ENCODE measurements around the gene MRPL3. TPM values are rescaled to one million over a fixed set of nuclear protein-coding genes. Genes with fewer than 3 reads are reported as not detected.

The MRPL3 gene
- total RNA-seq, 2 donors from 2014 or later = 110 to 119 TPM

DNA sequence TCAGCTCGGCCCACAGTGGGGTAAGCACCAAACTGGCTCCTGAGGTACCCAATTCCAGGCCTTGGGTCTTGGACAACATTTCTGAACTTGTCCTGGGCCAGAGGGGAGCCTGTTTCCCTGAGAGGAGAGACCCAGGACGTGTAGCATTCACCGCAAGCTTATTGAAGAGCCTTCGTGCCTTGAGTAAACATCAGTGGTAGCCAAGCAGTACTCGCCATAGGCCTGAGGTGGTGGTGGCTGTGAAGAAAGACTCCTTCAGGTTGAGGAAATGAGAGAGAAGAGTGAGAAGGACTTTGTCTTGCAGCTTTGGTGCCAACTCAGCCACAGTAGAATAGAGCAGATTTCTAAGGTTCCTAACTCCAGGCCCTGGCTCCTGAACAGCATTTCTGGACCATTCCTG lies 71.0 kb downstream of the MRPL3 start:
- Mint-ChIP-seq H3K27ac (no peak overlapping the region), H3K9me3 (no peaks in the 10 kb centered on the region), H3K4me1 (peaks cover 4% of the 10 kb centered on the region), H3K27me3 (ENCODE audit: insufficient read depth) (no peaks in the 10 kb centered on the region), H3K4me3 (no peak overlapping the region), H3K36me3 (ENCODE audit: low read depth) (no peaks in the 10 kb centered on the region)
- no peak overlapping the region for H3K27ac ChIP-seq (ENCODE audit: low read depth, low read length)
- no peak for DNase-seq
- no peak overlapping the region for H3K9ac ChIP-seq (ENCODE audit: extremely low read depth, low read length, poor library complexity, severe bottlenecking)
- TF ChIP-seq, protein P1, sequence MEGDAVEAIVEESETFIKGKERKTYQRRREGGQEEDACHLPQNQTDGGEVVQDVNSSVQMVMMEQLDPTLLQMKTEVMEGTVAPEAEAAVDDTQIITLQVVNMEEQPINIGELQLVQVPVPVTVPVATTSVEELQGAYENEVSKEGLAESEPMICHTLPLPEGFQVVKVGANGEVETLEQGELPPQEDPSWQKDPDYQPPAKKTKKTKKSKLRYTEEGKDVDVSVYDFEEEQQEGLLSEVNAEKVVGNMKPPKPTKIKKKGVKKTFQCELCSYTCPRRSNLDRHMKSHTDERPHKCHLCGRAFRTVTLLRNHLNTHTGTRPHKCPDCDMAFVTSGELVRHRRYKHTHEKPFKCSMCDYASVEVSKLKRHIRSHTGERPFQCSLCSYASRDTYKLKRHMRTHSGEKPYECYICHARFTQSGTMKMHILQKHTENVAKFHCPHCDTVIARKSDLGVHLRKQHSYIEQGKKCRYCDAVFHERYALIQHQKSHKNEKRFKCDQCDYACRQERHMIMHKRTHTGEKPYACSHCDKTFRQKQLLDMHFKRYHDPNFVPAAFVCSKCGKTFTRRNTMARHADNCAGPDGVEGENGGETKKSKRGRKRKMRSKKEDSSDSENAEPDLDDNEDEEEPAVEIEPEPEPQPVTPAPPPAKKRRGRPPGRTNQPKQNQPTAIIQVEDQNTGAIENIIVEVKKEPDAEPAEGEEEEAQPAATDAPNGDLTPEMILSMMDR (conservative IDR thresholded peaks at IDR 0.05) = no peak
- H3K4me3 ChIP-seq (ENCODE audit: low read length) = no peak overlapping the region
- no peaks in the 10 kb centered on the region for H3K4me1 ChIP-seq (ENCODE audit: control insufficient read depth, insufficient read depth, low read length)
- H3K36me3 ChIP-seq (ENCODE audit: control insufficient read depth, insufficient read depth, low read length) = no peaks in the 10 kb centered on the region
- no peaks in the 10 kb centered on the region for H3K27me3 ChIP-seq (ENCODE audit: control insufficient read depth, insufficient read depth, low read length, poor library complexity, severe bottlenecking)
- H3K9me3 ChIP-seq (ENCODE audit: control insufficient read depth, low read length) = no peaks in the 10 kb centered on the region
- 74 to 93% methylated on average over 4 to 5 of the region's 5 CpGs for WGBS, 2 experiments (ENCODE audit: insufficient coverage in 1 of 2, insufficient read length in 1 of 2)

DNA sequence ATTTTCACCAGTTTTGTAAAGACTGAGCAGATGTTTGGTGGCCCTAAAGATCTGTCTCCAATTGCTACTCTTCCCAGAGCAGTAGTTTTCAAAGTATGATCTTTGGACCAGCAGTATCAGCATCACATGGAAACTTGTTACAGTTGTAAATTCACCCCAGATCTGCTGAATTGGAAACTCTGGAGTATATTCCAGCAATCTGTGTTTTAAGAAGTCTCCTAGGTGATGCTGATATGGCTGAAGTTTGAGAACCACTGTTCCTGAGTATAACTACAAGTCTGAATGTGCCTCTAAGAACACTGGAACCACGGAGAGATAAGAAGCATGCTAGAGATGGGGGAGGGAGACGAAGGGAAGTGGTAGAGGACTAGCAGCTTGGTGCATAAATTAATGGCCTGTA lies 75.5 kb downstream of the MRPL3 start:
- WGBS, 2 experiments (ENCODE audit: insufficient coverage in 1 of 2, insufficient read length in 1 of 2) = 79% methylated on average over 2 of the region's 2 CpGs; no CpG with 5 or more reads in 1 of the 2 experiments

DNA sequence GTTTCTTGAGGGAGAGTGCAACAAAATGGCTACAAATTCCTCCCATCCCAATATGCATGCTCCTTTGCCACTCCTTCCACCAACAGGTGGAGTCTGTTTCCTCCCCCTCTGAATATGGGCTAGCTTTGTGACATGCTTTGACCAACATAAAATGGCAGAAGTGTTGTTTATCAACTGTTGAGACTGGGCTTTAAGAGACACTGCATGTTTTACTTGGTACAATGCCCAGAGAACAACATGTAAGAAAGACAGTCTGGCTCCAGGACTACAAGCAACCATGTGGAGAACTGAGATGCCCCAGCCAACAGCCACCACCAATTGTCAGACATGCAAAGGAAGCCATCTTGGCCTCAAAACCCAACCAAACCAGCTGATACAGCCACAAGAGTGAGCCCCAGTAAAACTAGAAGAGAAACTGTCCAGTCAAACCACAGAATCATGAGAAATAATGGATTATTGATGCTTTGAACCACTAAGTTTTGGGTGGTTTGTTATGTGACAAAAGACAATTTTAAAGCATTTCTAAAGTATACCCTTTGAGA lies 80.7 kb downstream of the MRPL3 start:
- H3K36me3 ChIP-seq (ENCODE audit: control insufficient read depth, insufficient read depth, low read length) = no peaks in the 10 kb centered on the region
- Mint-ChIP-seq H3K9me3 (no peaks in the 10 kb centered on the region), H3K36me3 (ENCODE audit: low read depth) (no peaks in the 10 kb centered on the region), H3K4me1 (peaks cover 3% of the 10 kb centered on the region), H3K27ac (no peak overlapping the region), H3K4me3 (no peak overlapping the region), H3K27me3 (ENCODE audit: insufficient read depth) (no peaks in the 10 kb centered on the region)
- no peak overlapping the region for H3K27ac ChIP-seq (ENCODE audit: low read depth, low read length)
- no peaks in the 10 kb centered on the region for H3K27me3 ChIP-seq (ENCODE audit: control insufficient read depth, insufficient read depth, low read length, poor library complexity, severe bottlenecking)
- H3K4me1 ChIP-seq (ENCODE audit: control insufficient read depth, insufficient read depth, low read length) = peaks cover 3% of the 10 kb centered on the region
- TF ChIP-seq, protein P1 (conservative IDR thresholded peaks at IDR 0.05) = no peak
- H3K9ac ChIP-seq (ENCODE audit: extremely low read depth, low read length, poor library complexity, severe bottlenecking) = no peak overlapping the region
- H3K9me3 ChIP-seq (ENCODE audit: control insufficient read depth, low read length) = no peaks in the 10 kb centered on the region
- DNase-seq = no peak
- H3K4me3 ChIP-seq (ENCODE audit: low read length) = no peak overlapping the region

More for the DNA sequence above, 75.5 kb downstream of the MRPL3 start:
- Mint-ChIP-seq H3K27me3 (ENCODE audit: insufficient read depth) (no peaks in the 10 kb centered on the region), H3K4me1 (peaks cover 4% of the 10 kb centered on the region), H3K4me3 (no peak overlapping the region), H3K36me3 (ENCODE audit: low read depth) (no peaks in the 10 kb centered on the region), H3K9me3 (no peaks in the 10 kb centered on the region), H3K27ac (no peak overlapping the region)
- DNase-seq = no peak
- Histone ChIP-seq H3K9ac (ENCODE audit: extremely low read depth, low read length, poor library complexity, severe bottlenecking) (no peak overlapping the region), H3K27ac (ENCODE audit: low read depth, low read length) (no peak overlapping the region), H3K4me1 (ENCODE audit: control insufficient read depth, insufficient read depth, low read length) (no peaks in the 10 kb centered on the region), H3K36me3 (ENCODE audit: control insufficient read depth, insufficient read depth, low read length) (no peaks in the 10 kb centered on the region), H3K27me3 (ENCODE audit: control insufficient read depth, insufficient read depth, low read length, poor library complexity, severe bottlenecking) (no peaks in the 10 kb centered on the region), H3K4me3 (ENCODE audit: low read length) (no peak overlapping the region), H3K9me3 (ENCODE audit: control insufficient read depth, low read length) (no peaks in the 10 kb centered on the region)
- TF ChIP-seq, protein P1 (conservative IDR thresholded peaks at IDR 0.05) = no peak

Data from endodermal cell (in vitro differentiated cells).